GM12891 (cell line): ENCODE measurements around the gene PLIN5.

ENCODE experiments used
- PAX5 ChIP-seq: IDR thresholded peaks from 2 replicates; pipeline ENCODE4 v1.6.1; 2011; ENCODE audit warnings: low read length, moderate library complexity, mild to moderate bottlenecking; ENCODE audit not compliant: insufficient read depth, severe bottlenecking
- POLR2A ChIP-seq: IDR thresholded peaks from 2 replicates; pipeline ENCODE4 v1.6.1; 2011; ENCODE audit warnings: low read depth, low read length, control low read depth
- POLR2AphosphoS5 ChIP-seq: IDR thresholded peaks from 2 replicates; pipeline ENCODE4 v1.6.1; 2011; ENCODE audit warnings: low read depth, low read length, control low read depth
- POU2F2 ChIP-seq: IDR thresholded peaks from 2 replicates; pipeline ENCODE4 v1.6.1; 2011; ENCODE audit warnings: low read depth, mild to moderate bottlenecking, control low read depth, low read length, moderate library complexity
- SPI1 ChIP-seq: IDR thresholded peaks from 2 replicates; pipeline ENCODE4 v1.6.1; 2011; ENCODE audit warnings: low read depth, low read length, control low read depth
- TAF1 ChIP-seq: IDR thresholded peaks from 2 replicates; pipeline ENCODE4 v1.6.1; 2011; ENCODE audit warnings: low read depth, low read length, control low read depth

- TF ChIP-seq POLR2A (no peak), POLR2AphosphoS5 (no peak), SPI1 (no peak), PAX5 (no peak), TAF1 (no peak), POU2F2 (no peak)
Measured at GRCh38 chr19:4533835-4534424, 1.1 kb downstream of the PLIN5 start.
